GM10266 (cell line): ENCODE measurements around the gene TCF25.
"Not testable (repeated sequence)": the region's sequence is repeated elsewhere in the genome, so short reads cannot be mapped to it uniquely, and the experiment has no call there.

ENCODE experiments used
- DNase-seq: peaks from one replicate; pipeline ENCODE4 v3.0.0; 2012; ENCODE audit errors: extremely low spot score
- TF ChIP-seq, protein P1 (sequence below): IDR thresholded peaks from 2 replicates; pipeline ENCODE4 v1.5.1; 2012; ENCODE audit warnings: mild to moderate bottlenecking, low read depth; ENCODE audit not compliant: control insufficient read depth, insufficient read depth; ENCODE audit errors: missing control alignments

The TCF25 gene, protein sequence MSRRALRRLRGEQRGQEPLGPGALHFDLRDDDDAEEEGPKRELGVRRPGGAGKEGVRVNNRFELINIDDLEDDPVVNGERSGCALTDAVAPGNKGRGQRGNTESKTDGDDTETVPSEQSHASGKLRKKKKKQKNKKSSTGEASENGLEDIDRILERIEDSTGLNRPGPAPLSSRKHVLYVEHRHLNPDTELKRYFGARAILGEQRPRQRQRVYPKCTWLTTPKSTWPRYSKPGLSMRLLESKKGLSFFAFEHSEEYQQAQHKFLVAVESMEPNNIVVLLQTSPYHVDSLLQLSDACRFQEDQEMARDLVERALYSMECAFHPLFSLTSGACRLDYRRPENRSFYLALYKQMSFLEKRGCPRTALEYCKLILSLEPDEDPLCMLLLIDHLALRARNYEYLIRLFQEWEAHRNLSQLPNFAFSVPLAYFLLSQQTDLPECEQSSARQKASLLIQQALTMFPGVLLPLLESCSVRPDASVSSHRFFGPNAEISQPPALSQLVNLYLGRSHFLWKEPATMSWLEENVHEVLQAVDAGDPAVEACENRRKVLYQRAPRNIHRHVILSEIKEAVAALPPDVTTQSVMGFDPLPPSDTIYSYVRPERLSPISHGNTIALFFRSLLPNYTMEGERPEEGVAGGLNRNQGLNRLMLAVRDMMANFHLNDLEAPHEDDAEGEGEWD

DNA sequence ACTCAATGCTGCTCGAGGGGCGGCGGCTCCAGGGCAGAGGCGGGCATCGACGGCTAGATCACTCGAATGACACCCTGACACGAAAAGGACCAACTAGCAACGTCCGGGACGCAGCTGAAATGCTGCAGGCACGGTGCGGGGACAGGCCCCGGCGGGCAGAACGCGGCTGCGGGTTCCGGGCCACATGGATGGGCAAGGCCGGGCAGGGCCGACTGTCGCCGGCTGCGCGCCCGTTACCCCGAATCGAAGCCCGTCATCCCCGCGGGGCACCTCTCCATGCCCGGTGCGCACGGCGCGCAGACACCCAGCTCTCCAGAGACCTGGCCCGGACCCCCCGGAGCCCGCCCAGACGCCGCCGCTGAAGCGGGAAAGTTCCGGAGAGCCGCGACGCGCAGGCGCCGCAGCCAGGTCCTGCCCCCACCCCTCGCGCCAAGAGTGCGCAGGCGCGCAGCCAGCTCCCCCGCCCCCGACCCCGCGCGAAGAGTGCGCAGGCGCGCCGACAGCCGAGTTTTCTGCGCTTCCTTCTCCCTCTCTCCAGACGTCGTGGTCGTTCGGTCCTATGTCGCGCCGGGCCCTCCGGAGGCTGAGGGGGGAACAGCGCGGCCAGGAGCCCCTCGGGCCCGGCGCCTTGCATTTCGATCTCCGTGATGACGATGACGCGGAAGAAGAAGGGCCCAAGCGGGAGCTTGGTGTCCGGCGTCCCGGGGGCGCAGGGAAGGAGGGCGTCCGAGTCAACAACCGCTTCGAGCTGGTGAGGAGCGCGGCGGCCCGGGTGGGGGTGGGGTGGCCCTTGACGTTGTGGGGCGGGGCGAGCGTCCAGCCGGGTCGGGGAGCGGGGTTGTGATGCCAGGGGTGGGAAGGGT, at the start of gene TCF25:
TSS of gene TCF25 (plus strand) at position 484 of the 863 bp plus-strand sequence. CDS start at position 560, 76 bp downstream.
- TF ChIP-seq, protein P1, sequence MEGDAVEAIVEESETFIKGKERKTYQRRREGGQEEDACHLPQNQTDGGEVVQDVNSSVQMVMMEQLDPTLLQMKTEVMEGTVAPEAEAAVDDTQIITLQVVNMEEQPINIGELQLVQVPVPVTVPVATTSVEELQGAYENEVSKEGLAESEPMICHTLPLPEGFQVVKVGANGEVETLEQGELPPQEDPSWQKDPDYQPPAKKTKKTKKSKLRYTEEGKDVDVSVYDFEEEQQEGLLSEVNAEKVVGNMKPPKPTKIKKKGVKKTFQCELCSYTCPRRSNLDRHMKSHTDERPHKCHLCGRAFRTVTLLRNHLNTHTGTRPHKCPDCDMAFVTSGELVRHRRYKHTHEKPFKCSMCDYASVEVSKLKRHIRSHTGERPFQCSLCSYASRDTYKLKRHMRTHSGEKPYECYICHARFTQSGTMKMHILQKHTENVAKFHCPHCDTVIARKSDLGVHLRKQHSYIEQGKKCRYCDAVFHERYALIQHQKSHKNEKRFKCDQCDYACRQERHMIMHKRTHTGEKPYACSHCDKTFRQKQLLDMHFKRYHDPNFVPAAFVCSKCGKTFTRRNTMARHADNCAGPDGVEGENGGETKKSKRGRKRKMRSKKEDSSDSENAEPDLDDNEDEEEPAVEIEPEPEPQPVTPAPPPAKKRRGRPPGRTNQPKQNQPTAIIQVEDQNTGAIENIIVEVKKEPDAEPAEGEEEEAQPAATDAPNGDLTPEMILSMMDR: no peak
- peak; percentile 96 for DNase-seq

DNA sequence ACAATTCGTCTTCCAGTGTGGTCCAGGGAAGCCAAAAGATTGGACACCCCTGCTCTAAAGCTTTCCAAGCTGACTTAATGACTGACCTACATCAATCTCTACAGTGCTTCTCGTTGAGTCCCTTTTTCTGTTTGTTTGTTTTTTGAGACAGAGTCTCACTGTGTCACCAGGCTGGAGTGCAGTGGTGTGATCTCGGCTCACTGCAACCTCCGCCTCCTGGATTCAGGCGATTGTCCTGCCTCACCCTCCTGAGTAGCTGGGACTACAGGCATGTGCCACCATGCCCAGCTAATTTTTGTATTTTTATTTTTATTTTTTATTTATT, 49.6 kb upstream of the TCF25 start:
- not testable (repeated sequence) for DNase-seq

DNA sequence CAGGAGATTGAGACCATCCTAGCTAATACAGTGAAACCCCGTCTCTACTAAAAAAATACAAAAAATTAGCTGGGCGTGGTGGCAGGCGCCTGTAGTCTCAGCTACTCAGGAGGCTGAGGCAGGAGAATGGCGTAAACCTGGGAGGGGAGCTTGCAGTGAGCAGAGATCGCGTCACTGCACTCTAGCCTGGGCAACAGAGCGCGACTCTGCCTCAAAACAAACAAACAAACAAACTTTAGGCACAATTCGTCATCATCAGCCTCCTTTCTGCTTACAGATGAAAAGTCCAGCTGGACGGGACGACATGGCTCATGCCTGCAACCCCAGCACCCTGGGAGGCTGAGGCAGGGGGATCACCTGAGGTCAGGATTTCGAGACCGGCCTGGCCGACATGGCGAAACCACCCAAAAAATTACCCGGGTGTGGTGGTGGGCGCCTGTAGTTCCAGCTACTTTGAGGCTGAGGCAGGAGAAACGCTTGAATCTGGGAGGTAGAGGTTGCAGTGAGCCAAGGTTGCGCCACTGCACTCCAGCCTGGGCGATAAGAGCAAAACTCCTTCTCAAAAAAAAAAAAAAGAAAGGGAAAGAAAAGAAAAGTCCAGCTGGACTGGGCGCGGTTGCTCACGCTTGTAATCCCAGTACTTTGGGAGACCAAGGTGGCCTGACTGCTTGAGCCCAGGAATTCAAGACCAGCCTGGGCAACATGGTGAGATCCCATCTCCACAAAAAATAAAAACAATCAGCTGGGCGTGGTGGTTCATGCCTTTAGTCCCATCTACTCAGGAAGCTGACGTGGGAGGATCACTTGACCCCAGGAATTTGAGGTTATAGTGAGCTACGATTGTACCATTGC, 46.6 kb upstream of the TCF25 start:
- no peak for DNase-seq
- TF ChIP-seq, protein P1: no peak

DNA sequence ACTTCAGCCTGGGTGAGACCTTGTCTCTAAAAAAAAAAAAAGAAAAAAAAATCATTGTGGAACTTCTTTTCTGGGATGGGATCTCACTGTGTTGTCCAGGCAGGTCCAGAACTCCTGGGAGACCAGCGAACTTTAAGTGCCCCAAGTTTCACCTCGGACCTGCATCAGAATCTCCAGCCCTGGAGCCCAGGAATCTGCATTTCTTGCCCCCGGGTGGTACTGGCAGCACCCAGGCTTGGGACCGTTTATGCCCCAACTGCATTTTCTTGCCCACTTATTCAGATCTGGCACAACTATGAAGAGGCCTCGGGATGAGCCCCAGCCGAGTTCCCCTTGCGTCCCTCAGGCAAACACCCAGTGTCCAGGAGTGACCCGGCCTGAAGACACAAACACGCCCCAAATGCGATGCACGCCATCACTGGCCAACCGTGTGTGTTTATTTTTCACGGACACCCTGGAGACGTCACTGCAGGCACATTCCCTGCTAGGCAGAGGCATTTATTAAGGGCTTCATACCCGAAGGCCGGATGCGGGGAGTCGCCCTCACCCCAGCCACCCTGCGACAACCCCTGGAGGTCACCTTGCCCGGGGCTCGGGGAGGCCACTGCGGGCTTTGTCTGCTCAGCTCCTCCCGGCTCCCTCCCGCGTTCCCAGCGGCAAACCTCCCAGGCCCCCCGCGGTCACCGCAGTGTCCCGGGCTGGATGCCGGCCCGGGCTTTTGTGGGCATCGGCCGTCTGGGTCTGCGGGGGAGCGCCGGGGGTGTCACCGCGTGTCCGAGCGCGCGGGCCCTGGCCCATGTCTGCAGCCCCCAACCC, 45.8 kb upstream of the TCF25 start:
- no peak for DNase-seq
- TF ChIP-seq, protein P1: no peak

DNA sequence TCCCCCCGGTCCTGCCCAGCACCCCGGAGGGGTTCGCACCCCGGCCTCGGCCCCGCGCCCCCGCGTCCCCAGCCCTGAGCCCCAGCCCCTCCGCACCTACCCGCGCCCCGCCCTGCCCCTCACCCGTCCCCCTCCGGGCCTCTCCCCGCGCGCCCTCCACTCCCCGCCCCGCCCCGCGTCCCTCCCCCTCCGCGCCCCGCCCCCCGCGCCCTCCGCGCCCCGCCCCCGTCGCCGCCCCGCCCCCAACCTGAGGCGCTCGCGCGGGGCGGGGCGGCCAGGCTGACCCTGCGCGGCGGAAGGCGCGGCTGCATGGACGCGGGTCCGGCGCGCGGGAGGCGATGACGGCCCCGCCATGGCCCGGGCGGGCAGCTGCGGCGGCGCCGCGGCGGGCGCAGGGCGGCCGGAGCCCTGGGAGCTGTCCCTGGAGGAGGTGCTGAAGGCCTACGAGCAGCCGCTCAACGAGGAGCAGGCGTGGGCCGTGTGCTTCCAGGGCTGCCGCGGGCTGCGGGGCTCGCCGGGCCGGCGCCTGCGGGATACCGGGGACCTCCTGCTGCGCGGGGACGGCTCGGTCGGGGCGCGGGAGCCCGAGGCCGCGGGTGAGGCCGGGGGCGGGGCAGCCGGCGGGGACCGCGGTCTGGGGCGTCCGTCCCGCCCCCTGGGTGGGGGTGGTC, 45.1 kb upstream of the TCF25 start, which contains the start of gene SPIRE2:
TSS of gene SPIRE2 (plus strand) at position 277 of the 671 bp plus-strand sequence. CDS start at position 353, 76 bp downstream.
- peak; percentile 89 for DNase-seq
- TF ChIP-seq, protein P1: no peak

DNA sequence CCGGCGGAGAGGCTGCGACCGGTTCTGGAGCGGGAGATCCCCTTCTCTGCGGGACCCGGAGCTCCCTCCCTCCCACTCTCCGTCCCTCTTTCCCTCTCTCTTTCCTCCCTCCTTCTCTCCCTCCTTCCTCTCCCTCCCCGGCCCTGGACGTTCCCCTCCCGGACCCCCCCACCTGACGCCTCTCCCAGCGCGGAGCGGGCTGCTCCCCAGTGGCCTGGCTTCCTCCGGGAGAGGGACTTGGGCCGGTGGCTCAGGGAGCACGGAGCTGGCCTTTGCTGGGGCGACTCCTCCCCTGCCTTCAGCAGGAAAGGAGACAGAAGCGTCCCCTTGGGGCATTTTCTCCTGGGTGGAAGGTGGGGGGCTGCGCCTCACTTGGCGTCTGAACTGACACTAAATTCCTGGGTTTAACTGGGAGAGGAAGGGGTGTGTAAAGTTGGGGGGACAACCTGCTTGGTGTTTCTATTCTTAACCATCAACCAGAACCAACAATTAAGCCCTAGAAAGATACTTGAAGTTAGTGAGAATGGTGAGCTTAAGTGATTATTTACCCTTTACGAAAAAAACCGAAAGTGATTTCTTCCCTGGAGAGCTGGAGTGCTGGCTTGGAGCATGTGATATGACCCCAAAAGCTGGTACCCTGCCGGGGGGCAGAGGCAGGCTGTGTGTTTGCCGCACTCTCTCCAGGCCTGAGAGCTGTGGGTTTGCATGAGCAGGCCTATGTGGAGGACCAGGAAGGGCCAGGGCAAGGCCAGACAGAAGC, 44.3 kb upstream of the TCF25 start:
- DNase-seq: no peak
- TF ChIP-seq, protein P1: no peak
